GM19455 (cell line): ENCODE measurements around the gene LRRFIP2.

ENCODE experiments used
- ATAC-seq: cut with Tn5 transposase; IDR thresholded peaks from one replicate; pipeline ENCODE4 v1.9.1; 2021; ENCODE audit not compliant: unreplicated experiment

LRRFIP2 gene

DNA sequence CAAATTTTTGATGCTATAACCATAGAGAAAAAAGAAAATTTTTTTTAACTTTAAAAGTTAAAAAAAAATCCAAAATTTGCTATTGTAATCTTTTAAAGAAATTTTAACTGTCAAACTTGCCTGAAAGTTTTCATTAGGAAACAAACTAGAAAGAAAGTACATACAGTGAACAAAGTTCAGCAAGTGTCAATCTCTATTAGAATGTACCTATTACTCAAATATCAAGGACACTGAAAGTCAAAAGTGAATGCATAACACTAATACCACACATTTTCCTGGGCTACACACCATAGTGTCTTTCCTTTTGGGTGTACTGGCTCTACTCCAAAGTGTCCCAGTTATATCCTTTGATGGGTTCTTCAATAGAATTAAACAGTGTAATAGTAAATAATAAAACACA lies 56.8 kb downstream of the LRRFIP2 start:
- no peak for ATAC-seq

DNA sequence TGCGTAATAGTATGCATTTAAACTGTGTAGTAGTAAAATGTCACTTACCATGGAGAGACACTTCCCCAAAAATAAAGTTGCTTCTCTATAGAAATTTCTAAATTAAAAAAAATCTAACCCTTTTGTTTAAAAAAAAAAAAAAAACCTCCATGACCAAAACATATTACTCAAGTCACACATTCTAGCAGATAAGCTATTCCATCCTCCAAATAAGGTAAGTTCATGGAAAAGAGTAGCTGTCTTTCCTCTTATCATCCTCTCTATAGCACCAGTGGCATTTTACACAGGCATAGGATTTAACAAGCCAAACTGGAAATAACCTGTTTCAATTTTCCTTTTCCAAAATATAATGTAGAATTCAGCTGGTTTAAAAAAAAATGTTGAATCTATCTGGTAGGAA lies 57.4 kb downstream of the LRRFIP2 start:
- ATAC-seq: no peak

DNA sequence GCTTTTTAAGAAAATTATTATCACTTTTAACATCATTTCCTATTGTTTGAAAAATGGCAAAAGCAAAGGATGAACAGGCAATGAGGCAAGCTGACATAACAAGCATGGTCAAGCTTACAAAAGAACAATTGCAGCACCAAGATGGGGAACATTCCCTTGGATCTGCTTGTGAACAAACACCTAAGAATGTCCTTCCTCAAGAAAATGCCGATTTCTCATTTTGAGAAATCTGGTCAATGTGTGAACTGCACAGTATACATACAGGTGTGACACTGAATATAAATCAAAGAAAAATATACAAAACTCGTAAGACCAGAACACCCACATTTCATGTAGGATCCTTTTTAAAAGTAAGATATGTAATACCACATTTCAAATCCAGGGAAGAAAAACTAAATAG lies 58.9 kb downstream of the LRRFIP2 start:
- no peak for ATAC-seq

DNA sequence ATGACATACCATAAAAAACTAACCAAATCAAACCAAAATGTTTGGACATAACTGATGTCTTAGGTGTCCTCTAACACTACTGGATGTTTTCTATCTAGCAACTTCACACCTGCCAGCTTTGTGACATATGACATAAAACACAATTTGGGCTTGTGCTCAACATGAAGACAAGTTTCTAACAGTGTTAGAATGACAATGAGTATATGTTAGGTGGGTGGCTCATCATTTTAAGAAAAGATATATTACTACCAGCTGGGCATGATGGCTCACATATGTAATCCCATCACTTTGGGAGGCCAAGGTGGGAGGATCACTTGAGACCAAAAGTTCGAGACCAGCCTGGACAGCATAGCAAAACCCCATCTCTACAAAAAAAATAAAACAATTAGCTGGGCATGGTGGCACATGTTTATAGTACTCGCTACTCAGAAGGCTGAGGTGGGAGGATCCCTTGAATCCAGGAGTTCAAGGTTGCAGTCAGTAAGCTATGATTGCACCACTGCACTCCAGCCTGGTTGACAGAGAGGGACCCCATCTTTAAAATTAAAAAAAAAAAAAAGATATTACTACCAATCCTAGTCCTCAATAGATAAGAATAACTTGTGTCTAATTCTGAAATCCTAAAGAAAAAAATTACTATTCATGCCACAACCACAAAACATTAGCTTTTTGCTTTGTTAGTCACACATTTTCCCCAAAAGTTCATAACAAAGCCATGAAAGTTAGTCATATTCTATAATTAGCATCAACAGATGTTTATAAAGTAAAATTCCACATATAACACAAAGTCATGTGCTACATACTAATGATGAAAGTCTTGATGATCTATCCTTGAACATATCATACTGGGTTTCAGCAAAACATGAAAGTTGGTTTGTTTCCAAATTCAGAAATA lies 59.9 kb downstream of the LRRFIP2 start:
- no peak for ATAC-seq

DNA sequence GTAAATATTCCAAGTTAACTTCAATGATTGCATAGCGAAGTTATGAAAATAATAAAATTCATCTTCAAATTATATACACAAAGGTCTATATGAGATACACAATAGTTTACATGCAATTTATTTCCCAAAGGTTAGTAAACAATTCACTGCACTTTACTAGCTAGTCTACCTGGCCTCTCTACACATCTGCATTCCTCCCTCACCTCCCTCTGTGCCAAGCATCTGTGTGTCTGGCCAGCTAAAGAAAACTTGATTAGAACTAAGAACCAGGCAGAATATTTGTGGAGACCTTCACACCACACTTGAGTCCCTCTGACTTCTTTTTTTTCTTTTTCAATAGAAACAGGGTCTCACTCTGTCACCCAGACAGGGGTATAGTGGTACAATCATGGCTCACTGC lies 61.4 kb downstream of the LRRFIP2 start:
- no peak for ATAC-seq

DNA sequence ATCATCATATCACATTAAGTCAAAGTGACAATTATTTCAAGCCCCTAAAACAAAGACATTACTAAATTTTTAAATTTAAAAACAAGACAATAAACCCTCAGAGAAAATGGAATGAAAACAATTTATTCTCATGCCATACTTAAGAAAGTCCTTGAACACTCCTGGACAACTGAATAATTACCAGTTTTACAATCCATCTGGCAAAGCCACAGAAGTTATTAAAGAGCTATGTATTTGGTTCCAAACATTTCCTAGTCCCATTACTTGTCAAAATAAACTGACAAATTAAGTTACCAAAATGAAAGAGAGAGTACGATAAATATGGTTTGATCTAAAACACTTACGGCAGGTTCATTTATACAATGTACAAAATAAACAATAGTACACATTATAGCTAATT lies 63.2 kb downstream of the LRRFIP2 start:
- ATAC-seq: no peak

DNA sequence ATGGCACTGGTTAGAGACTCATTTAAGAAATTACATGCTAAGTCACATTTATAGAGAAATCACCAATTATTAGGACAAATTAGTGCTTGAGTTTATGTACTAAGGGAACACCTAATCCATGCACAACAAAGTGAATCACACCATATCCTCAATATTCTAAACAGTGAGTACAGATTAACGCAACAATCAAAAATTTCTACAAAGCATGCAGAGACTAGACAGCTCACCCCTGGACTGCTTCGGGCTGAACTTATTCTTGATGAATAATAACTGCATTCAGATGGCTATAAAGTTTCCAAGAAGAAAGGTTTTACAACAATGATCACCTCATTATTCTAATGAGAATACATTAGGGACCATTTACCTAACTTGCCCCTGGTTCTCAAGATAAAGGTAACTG lies 66.5 kb downstream of the LRRFIP2 start:
- ATAC-seq: no peak

DNA sequence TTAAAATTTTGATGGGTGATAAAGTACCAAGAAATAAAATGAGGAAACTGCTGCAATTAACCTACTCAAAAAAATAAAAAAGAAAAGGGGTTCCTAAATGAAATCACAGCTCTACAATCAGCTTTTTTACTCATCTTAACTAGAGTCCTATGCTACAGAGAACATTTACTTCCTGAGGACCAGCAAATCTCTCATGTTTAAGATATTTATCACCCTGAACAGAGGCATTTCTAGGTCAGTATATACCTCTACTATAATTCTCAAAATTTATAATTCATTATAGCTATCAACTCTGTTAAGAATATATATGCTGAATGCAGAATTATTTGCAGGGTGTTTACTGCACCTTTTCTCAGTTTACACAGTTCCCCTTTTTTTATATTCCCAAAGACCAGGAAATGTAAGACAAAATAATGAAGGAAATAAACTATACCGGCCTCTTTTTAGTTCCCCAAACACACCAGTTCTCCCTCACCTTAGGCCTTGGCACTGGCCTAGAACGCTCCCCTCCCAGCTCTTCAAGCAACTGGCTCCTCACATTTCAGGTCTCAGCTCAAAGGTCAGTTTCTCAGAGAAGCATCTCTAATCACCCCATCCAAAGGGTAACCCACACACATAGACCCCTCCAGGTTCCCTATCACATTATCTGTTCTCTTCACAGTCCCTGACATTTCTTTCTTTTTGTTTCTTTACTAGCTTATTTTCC lies 71.1 kb downstream of the LRRFIP2 start:
- ATAC-seq: no peak

DNA sequence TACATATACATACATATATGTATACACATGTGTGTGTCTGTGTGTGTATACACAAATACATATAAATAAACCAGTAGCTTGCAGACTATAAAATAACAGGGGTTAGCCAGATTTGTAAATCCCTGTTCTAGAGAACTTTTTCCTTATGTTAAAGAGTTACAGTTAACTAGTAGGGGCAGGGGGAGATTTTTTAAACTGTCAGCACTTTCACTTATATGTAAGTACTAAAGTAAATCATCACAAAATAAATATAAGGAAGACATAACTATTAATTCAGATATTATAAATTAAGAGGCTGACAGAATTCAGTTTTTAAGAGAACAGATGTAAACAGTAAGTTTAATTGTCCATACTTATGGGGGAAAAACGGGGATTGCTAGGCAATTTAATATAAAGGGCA lies 74.0 kb downstream of the LRRFIP2 start:
- ATAC-seq: no peak

DNA sequence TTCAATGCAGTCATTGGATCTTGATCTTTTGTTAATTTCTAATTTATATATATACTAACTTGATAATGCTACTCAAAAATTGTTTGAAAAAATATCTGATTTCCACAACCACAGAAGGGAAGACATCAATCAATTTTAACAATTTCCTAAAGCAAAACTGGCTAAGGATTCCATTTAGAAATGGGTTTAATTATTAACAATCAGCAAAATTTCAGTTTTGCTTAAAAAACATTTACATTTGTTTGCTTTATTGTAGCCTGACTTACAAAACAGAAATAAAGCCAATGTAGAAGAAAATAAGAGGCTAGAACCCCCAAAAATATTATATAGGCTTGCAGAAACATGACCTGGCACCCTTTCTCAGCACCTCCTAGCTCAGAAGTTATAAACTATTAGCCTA lies 74.9 kb downstream of the LRRFIP2 start:
- no peak for ATAC-seq

DNA sequence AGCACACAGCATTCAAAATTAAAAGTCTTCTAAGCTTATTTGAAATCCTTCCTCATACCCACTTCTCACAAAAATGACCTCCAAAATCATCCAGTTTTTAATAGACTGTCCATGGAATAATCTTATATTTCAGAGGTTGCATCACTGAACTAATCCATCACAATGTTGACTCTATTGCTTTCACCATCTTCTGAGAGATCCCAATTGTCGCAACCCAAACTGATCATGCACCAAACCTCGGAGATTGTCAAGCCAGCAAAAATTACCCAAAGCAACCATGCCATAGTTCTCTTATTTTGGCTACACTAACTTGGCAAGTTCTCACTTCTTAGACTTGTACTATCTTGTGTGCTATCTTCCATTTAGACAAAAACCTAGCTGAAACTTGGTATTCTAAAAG lies 75.5 kb downstream of the LRRFIP2 start:
- ATAC-seq: no peak

DNA sequence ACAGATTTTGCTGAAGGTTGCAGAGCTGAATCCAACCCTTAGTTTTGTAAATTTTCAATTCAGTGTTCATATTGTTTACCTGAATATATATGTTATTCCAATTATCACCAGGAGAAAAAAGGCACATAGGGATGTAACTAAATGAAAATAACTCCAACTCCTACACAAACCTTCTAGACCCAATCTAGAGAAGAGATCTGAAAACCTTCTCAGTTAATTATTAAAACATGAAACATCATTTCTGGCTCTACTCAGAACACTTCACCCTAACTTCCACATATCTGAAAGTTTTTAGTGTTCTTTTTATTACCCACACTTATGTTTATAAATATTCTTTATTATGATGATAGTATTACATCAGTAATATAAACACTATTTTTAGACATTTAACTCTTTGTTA lies 76.6 kb downstream of the LRRFIP2 start:
- no peak for ATAC-seq

DNA sequence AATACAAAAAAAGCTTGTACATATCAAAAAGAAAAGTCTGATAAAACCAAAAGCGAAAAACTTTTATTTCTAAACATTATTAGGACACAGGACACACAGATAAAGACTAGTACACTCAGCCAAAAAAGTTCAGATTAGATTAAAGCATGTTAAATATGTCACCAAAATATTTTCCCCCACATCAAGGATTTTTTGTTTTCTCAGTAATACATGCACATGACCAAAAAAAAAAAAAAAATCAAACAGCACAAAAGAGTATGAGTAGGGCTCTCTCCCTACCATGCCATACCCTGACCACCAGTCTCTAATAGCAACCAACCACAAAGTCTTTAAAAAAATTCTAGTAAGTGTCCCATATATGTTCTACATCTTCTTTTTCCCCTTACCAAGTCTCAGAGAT lies 77.4 kb downstream of the LRRFIP2 start:
- no peak for ATAC-seq

DNA sequence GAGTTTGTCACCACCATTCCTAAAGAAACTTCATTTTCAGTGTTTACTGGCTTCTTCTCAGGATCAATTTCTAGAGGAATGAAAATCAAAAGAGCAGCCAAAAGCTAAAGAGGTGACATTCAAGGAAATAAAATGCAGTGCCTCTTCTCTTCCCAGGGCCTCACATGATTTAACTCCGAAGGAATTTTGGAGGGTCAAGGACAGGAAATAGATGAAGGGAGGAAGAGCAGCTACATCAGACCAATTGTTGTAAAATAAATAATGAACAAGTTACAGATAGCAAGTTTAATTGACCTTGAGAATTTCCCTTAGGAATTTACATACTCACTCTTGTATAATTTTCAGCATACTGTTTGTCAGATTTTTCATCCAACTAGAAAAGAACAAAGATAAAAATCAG lies 78.1 kb downstream of the LRRFIP2 start:
- ATAC-seq: no peak

DNA sequence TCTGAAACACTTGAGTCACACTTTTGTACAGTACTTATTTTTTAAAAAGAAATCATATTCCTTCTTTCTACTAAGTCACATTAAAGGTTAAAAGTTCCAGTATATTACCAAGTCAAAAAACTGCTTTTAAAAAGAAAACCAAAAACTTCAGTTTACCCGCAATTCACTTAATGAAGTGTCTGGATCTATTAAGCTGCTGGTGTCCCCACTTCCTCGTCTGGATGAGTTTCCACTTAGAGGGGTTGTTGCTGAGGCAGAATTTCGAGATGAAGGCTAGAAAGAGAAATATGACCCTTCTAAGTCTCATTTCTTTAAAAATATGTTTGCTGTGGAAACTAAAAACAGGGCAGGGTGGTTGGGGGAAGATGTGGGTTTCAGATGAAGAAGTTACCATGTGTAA lies 79.7 kb downstream of the LRRFIP2 start:
- ATAC-seq: no peak

DNA sequence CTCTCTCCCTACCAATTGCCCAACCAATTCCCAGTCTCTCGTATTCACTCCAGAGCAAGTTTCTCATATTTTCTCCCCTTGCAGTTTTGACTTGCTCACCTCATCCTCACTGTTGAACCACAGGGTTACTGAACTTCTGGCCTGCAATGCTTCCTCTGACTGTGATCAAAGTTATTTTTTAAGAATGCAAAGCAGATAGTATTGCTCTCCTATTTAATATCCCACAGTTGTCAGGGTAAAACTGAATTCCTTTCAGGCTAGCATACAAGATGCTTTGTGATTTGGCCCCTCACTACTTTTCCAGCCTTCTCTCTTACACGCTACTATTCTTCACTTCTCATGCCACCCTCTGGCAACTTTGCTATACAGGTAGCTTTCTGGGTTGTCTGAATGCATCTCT lies 80.9 kb downstream of the LRRFIP2 start:
- no peak for ATAC-seq

DNA sequence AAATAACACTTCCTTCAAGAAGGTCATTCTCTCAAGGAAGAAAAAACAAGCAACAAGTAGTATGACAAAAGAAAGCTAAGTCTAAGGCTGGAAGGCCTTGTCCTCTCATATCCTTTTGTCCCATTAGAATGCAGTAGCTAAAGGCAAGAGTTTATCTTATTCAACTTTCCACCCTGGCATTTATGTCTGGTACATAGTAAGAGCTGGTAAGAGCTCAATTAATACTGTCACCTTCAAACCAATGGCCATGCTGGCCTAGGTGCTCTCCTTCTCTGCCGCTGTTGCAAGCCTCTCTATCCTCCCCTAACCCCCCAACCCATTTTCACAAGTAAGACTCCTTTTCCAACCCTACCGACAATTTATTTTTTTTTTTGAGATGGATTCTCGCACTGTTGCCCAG lies 81.9 kb downstream of the LRRFIP2 start:
- no peak for ATAC-seq

DNA sequence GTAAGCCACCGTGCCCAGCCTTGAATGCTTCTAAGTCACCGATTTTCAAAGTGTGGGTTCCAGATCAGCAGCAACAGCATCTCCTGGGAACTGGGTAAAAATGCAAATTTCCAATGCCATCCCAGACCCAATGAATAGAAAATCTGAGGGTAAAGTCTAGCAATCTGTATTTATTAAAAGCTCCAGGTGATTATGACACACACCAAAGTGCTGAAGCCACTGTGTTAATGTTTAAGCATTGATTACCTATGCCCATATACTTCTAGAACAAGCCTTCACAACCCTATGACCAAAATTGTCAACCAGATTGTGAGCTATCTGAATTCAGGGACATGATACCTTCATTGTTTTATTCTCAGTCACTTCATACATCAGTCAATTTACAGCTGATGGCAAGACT lies 86.5 kb downstream of the LRRFIP2 start:
- no peak for ATAC-seq

DNA sequence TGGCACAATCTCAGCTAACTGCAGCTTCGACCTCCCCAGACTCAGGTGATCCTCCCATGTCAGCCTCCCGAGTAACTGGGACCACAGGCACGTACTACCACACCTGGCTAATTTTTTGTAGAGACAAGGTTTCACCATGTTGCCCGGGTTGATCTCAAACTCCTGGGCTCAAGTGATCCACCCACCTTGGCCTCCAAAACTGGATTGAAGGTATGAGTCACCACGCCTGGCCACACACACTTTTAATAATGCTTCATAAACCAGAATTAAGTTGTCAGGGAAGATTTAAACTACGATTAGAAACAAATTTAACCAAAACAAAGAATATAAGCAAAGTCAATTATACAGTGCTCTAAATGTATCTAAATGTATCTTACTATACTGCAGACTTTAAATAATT lies 87.5 kb downstream of the LRRFIP2 start:
- no peak for ATAC-seq

DNA sequence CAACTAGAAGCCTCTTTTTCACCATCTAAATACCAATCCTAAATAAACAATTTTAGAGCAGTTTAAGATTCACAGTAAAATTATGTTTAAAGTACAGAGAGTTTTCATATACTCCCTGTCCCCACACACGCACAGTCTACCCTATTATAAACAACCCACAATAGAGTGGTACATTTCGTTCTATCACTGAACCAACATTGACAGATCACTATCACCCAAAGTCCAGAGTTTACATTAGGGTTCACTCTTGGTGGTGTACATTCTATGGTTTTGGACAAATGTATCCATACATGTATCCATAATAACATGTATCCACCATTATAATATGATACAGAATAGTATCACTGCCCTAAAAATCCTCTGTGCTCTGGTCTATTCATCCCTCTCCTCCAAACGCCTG lies 92.1 kb downstream of the LRRFIP2 start:
- no peak for ATAC-seq

DNA sequence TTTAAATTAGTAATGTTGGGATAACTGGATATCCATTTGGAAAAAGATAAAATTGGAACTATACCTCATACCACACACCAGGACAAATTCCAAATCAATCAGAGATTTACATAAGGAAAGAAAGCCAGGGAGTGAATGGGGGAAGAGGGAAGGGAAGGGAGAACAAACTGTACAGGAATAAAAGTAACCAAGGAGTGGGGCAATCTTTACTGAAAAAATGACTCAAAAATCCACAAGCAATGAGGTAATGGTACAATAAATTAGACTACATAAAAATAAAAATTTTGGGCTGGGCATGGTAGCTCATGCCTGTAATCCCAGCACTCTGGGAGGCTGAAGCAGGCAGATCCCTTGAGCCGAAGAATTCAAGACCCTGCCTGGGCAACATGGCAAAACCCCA lies 98.4 kb downstream of the LRRFIP2 start:
- ATAC-seq: no peak

DNA sequence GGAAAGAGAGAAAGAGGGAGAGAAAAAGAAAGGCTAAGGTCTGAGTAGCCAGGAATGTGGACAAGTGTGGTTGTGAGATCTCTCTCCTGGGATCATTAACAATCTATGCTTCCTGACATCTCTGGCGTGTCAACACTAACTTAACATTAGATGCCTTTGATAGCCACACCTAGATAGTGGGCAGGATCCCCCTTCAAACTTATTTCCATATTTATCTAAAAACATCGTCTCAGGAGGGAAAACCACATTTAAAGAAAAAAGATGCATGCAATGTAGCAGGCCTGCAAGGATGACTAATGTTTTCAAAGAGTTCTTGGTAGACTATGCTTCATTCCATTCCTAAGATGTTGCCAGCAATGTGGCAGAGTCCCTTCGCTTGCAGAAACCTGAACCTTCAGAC lies 100.2 kb downstream of the LRRFIP2 start:
- ATAC-seq: no peak

DNA sequence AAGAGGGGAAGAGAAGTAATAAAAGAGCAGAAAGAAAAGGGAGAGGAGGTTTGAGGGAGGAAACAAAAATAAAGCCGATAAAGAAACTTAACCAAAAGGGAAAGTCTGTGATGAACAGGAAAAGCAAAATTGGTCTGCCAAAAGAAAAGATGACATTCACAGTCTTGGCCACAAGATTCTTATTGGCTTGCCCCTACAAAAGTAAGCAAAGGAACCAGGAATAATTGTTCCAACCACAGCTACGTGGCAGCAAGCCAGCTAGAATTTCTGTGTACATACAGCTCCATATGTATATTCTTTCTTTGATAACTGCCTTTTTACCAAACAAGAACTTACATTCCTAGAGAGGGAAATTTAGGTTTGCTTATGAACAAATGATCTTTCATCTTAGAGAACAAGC lies 101.5 kb downstream of the LRRFIP2 start:
- ATAC-seq: no peak
